HCT116 (cell line): ENCODE data around the gene NCBP3. TPM values are rescaled to one million over a fixed set of nuclear protein-coding genes. Genes with fewer than 3 reads are reported as not detected.

Experiments used
- ATAC-seq: fragments of 200-7000 bp; cut with Tn5 transposase; 2 replicates; pipeline ENCODE4 v1.9.1; 2020; ENCODE audit warnings: mild to moderate bottlenecking, moderate library complexity
- BruUV-seq: library from RNA; stranded (reverse); fragments of 400-500 nt; replicated peaks from 2 replicates; lab custom pipeline; 2021; lab: Mats Ljungman, UMichigan
- CTCF ChIA-PET: fragments of 300-600 bp; sonication (Branson Sonifier 250); formaldehyde crosslinking; loops from one replicate; lab custom pipeline; 2021; ENCODE audit warnings: antibody characterized with exemption; lab: Charles Lee
- POLR2A ChIA-PET: fragments of 300-600, 350-600 bp; sonication (Branson Sonifier 250); formaldehyde crosslinking; loops from one replicate; lab custom pipeline; 2021; ENCODE audit warnings: antibody characterized with exemption; lab: Charles Lee
- RAD21 ChIA-PET, 2 experiments: fragments of 300-600 bp; sonication (Branson Sonifier 250); formaldehyde crosslinking; loops; one replicate each; lab custom pipeline; 2023; ENCODE audit warnings: low total read pairs in 2 of 2; ENCODE audit not compliant: uncharacterized antibody in 2 of 2, unreplicated experiment in 2 of 2, low non-redundant PET in 1 of 2; lab: Charles Lee
- DNase-seq: peaks from one replicate; pipeline ENCODE4 v3.0.0-alpha.2; 2010; ENCODE audit warnings: low read depth, low spot score
- H2AFZ ChIP-seq: fragments of 200-600 bp; shearing (Covaris generic), sonication (generic); 2 replicates; pipeline ENCODE4 v1.6.1; 2017; ENCODE audit warnings: low read depth, mixed run types, mixed read lengths, antibody characterized with exemption, low read length; ENCODE audit not compliant: poor library complexity, severe bottlenecking
- H3K27ac ChIP-seq: 2 replicates; pipeline ENCODE4 v1.5.1; 2012; ENCODE audit warnings: low read depth, low read length
- H3K27me3 ChIP-seq: fragments of 200-600 bp; sonication (generic); 2 replicates; pipeline ENCODE4 v1.6.1; 2016; ENCODE audit warnings: mixed run types, low read length, mixed read lengths; ENCODE audit not compliant: insufficient read depth
- H3K36me3 ChIP-seq, 2 experiments: fragments of 200-500 bp in 1 of 2; fragments of 200-600 bp in 1 of 2; sonication (Bioruptor generic) in 1 of 2; sonication (generic) in 1 of 2; 2 replicates each; pipeline versions ENCODE4 v1.5.1 to v1.6.1; 2014 to 2016; ENCODE audit warnings: low read length in 2 of 2, inconsistent platforms in 1 of 2, mixed read lengths in 1 of 2, mixed run types in 1 of 2; ENCODE audit not compliant: insufficient read depth in 2 of 2, control insufficient read depth in 1 of 2
- H3K4me1 ChIP-seq, 2 experiments: fragments of 200-600 bp in 1 of 2; sonication (generic) in 1 of 2; 2 replicates each; pipeline versions ENCODE4 v1.5.1 to v1.6.1; 2012 to 2017; ENCODE audit warnings: low read length in 2 of 2, inconsistent platforms in 1 of 2, mild to moderate bottlenecking in 1 of 2, mixed read lengths in 1 of 2, mixed run types in 1 of 2, moderate library complexity in 1 of 2; ENCODE audit not compliant: insufficient read depth in 2 of 2, control insufficient read depth in 1 of 2
- H3K4me2 ChIP-seq: fragments of 200-600 bp; sonication (generic); 2 replicates; pipeline ENCODE4 v1.6.1; 2017; ENCODE audit warnings: mixed run types, low read length, mixed read lengths
- H3K4me3 ChIP-seq, 2 experiments: fragments of 200-600 bp in 1 of 2; sonication (generic) in 1 of 2; replicated peaks in 1 of 2; 2 replicates each; pipeline ENCODE4 v1.5.1; 2011 to 2016; ENCODE audit warnings: low read length in 2 of 2, control low read depth in 1 of 2, low read depth in 1 of 2, mild to moderate bottlenecking in 1 of 2, mixed read lengths in 1 of 2, mixed run types in 1 of 2
- H3K79me2 ChIP-seq: fragments of 200-600 bp; sonication (generic); 2 replicates; pipeline ENCODE4 v1.6.1; 2017; ENCODE audit warnings: mild to moderate bottlenecking, mixed run types, low read length, moderate library complexity, mixed read lengths; ENCODE audit not compliant: insufficient read depth
- H3K9ac ChIP-seq: fragments of 200-600 bp; sonication (generic); 2 replicates; pipeline ENCODE4 v1.6.1; 2016; ENCODE audit warnings: low read length, mixed read lengths
- H3K9me2 ChIP-seq: fragments of 200-600 bp; sonication (generic), shearing (Covaris generic); 2 replicates; pipeline ENCODE4 v1.6.1; 2017; ENCODE audit warnings: mixed run types, mild to moderate bottlenecking, moderate library complexity; ENCODE audit not compliant: insufficient read depth
- H3K9me3 ChIP-seq, 2 experiments: fragments of 200-500 bp in 1 of 2; fragments of 200-600 bp in 1 of 2; sonication (Bioruptor generic) in 1 of 2; sonication (generic) in 1 of 2; 2 replicates each; pipeline ENCODE4 v1.6.1; 2014 to 2017; ENCODE audit warnings: low read length in 2 of 2, mixed read lengths in 2 of 2, inconsistent platforms in 1 of 2, low read depth in 1 of 2, mild to moderate bottlenecking in 1 of 2, mixed run types in 1 of 2, moderate library complexity in 1 of 2; ENCODE audit not compliant: control insufficient read depth in 1 of 2, insufficient read depth in 1 of 2
- H4K20me1 ChIP-seq: fragments of 200-600 bp; sonication (generic), shearing (Covaris generic); 2 replicates; pipeline ENCODE4 v1.6.1; 2017; ENCODE audit warnings: mixed run types, mild to moderate bottlenecking, moderate library complexity; ENCODE audit not compliant: insufficient read depth
- ATF3 ChIP-seq: IDR thresholded peaks from 2 replicates; pipeline ENCODE4 v1.6.1; 2012
- CEBPB ChIP-seq: IDR thresholded peaks from 2 replicates; pipeline ENCODE4 v1.6.1; 2012; ENCODE audit warnings: low read depth
- CTCF ChIP-seq, 3 experiments: fragments of 200-600 bp in 1 of 3; sonication (generic) in 1 of 3; IDR thresholded peaks in 2 of 3; conservative IDR thresholded peaks in 1 of 3; 2 replicates each; pipeline ENCODE4 v1.5.1; 2012 to 2017; ENCODE audit warnings: low read depth in 2 of 3, low read length in 2 of 3, antibody characterized with exemption in 1 of 3, borderline replicate concordance in 1 of 3, control low read depth in 1 of 3, mild to moderate bottlenecking in 1 of 3, mixed read lengths in 1 of 3, mixed run types in 1 of 3, moderate library complexity in 1 of 3; ENCODE audit not compliant: insufficient read depth in 1 of 3
- ELF1 ChIP-seq: IDR thresholded peaks from 2 replicates; pipeline ENCODE4 v1.6.1; 2012; ENCODE audit warnings: low read depth, borderline replicate concordance
- EZH2 ChIP-seq: fragments of 200-600 bp; sonication (generic); IDR thresholded peaks from 2 replicates; pipeline ENCODE4 v1.6.1; 2017; ENCODE audit warnings: antibody characterized with exemption, mixed run types
- EZH2phosphoT487 ChIP-seq: fragments of 200-600 bp; IDR thresholded peaks from 2 replicates; pipeline ENCODE4 v1.6.1; 2018; ENCODE audit warnings: antibody characterized with exemption, borderline replicate concordance
- FOSL1 ChIP-seq: IDR thresholded peaks from 2 replicates; pipeline ENCODE4 v1.6.1; 2012; ENCODE audit warnings: low read depth
- JUND ChIP-seq: IDR thresholded peaks from 2 replicates; pipeline ENCODE4 v1.6.1; 2012
- RAD21 ChIP-seq: IDR thresholded peaks from 2 replicates; pipeline ENCODE4 v1.6.1; 2012; ENCODE audit warnings: low read depth, mild to moderate bottlenecking
- REST ChIP-seq: IDR thresholded peaks from 2 replicates; pipeline ENCODE4 v1.6.1; 2012; ENCODE audit warnings: low read depth
- SIN3A ChIP-seq: IDR thresholded peaks from 2 replicates; pipeline ENCODE4 v1.6.1; 2012; ENCODE audit warnings: low read depth
- SP1 ChIP-seq: IDR thresholded peaks from 2 replicates; pipeline ENCODE4 v1.6.1; 2012; ENCODE audit warnings: low read depth
- TCF7L2 ChIP-seq: IDR thresholded peaks from 2 replicates; pipeline ENCODE4 v1.7.0; 2011; ENCODE audit warnings: borderline replicate concordance, inconsistent platforms; ENCODE audit not compliant: insufficient read depth, insufficient read length; ENCODE audit errors: extremely low read depth
- ZNF274 ChIP-seq: fragments of 200-500 bp; sonication (Bioruptor generic); IDR thresholded peaks from 2 replicates; pipeline ENCODE4 v1.6.1; 2014; ENCODE audit warnings: mild to moderate bottlenecking, low read depth, low read length, inconsistent platforms
- intact Hi-C: fragments of 100-400 bp; cut with micrococcal nuclease; formaldehyde crosslinking; loops from 2 replicates; pipeline ENCODE4 v1.10.0; 2022
- total RNA-seq: library from RNA; stranded (reverse); gene quantifications from one replicate; pipeline ENCODE4 v1.2.1, GENCODE V29; 2021; ENCODE audit not compliant: unreplicated experiment

NCBP3 gene
- total RNA-seq, 1 experiment from 2014 or later = 46.5 TPM

- TF ChIP-seq RAD21 (no peak), CEBPB (no peak), ELF1 (no peak), ATF3 (no peak), ZNF274 (no peak), CTCF (IDR thresholded peaks at IDR 0.05 in 2 of 3, conservative IDR thresholded peaks at IDR 0.05 in 1 of 3; ENCODE audit: borderline replicate concordance in 1 of 3, insufficient read depth in 1 of 3, low read depth in 2 of 3, low read length in 2 of 3) (no peak)
Measured at GRCh38 chr17:3796822-3797170, 49.2 kb downstream of the NCBP3 start (continued).

- CTCF ChIA-PET = interaction anchor here (1.4 kb wide), 1 partner anchor 59 kb away, joined by 3 read pairs; no protein-coding TSS in a partner anchor
- ATAC-seq = no peak
- H3K4me3 ChIP-seq = no peak overlapping the region
- no peak overlapping the region for H3K4me2 ChIP-seq
- no peak overlapping the region for H2AFZ ChIP-seq
- no peaks in the 10 kb centered on the region for H3K79me2 ChIP-seq
- H3K9me3 ChIP-seq = no peaks in the 10 kb centered on the region
- POLR2A ChIA-PET = no interaction called here
- no peaks in the 10 kb centered on the region for H3K36me3 ChIP-seq
- DNase-seq = no peak
- no peaks in the 10 kb centered on the region for H4K20me1 ChIP-seq
- TF ChIP-seq EZH2 = no peak
- TF ChIP-seq ZNF274 = no peak
- TF ChIP-seq RAD21 = no peak
- TF ChIP-seq ELF1 = no peak
- no peak for TF ChIP-seq JUND
- no peak for TF ChIP-seq EZH2phosphoT487
- TF ChIP-seq FOSL1 = no peak
- no peak for TF ChIP-seq TCF7L2
- TF ChIP-seq REST = no peak
- no peak for TF ChIP-seq SP1
- no peak for TF ChIP-seq SIN3A
- no peaks in the 10 kb centered on the region for H3K9me2 ChIP-seq
- peaks cover 3 to 6% of the 10 kb centered on the region in 2 experiments; a peak in 3 of 4 replicates for H3K4me1 ChIP-seq
- intact Hi-C loops = no loop called here
- BruUV-seq = no TSS peak
- no peaks in the 10 kb centered on the region for H3K27me3 ChIP-seq
- no peak overlapping the region for H3K9ac ChIP-seq
- no peak overlapping the region for H3K27ac ChIP-seq
- RAD21 ChIA-PET = no interaction called here
Measured at GRCh38 chr17:3796110-3796821, 49.8 kb downstream of the NCBP3 start.
